ENCODE measurements around the gene RTTN.
"Not testable (repeated sequence)": the region's sequence is repeated elsewhere in the genome, so short reads cannot be mapped to it uniquely, and the experiment has no call there.

The RTTN gene

GRCh38 chr18:70205421-70206397, at the start of gene RTTN:
Gene RTTN, minus strand, starts transcription at chr18:70205687. Its CDS starts 29 bp downstream, at chr18:70205658.
- DNase-seq: peak; percentile 87 to 90

GRCh38 chr18:70250781-70251180, 45.3 kb upstream of the RTTN start:
- no peak for DNase-seq

- not testable (repeated sequence) for DNase-seq
Measured at GRCh38 chr18:70249861-70250260, 44.4 kb upstream of the RTTN start.

GRCh38 chr18:70249118-70249517, 43.6 kb upstream of the RTTN start:
- DNase-seq: no peak

GRCh38 chr18:70246061-70246466, 40.6 kb upstream of the RTTN start:
- no peak for DNase-seq

- DNase-seq: no peak
Measured at GRCh38 chr18:70243131-70243929, 37.8 kb upstream of the RTTN start.

- not testable (repeated sequence) for DNase-seq
Measured at GRCh38 chr18:70236921-70237320, 31.4 kb upstream of the RTTN start.

- DNase-seq: no peak
Measured at GRCh38 chr18:70235478-70235877, 30.0 kb upstream of the RTTN start.

- no peak for DNase-seq
Measured at GRCh38 chr18:70234667-70235459, 29.4 kb upstream of the RTTN start.

GRCh38 chr18:70233974-70234373, 28.5 kb upstream of the RTTN start:
- DNase-seq: no peak

GRCh38 chr18:70232261-70232660, 26.8 kb upstream of the RTTN start:
- no peak for DNase-seq

- DNase-seq: no peak
Measured at GRCh38 chr18:70229639-70230038, 24.2 kb upstream of the RTTN start.

- no peak for DNase-seq
Measured at GRCh38 chr18:70228536-70228935, 23.0 kb upstream of the RTTN start.

GRCh38 chr18:70227438-70227837, 22.0 kb upstream of the RTTN start:
- DNase-seq: no peak

- DNase-seq: no peak
Measured at GRCh38 chr18:70221915-70222278, 16.4 kb upstream of the RTTN start.

- DNase-seq: no peak
Measured at GRCh38 chr18:70221156-70221914, 15.8 kb upstream of the RTTN start.

GRCh38 chr18:70220628-70221027, 15.1 kb upstream of the RTTN start:
- no peak for DNase-seq

GRCh38 chr18:70219688-70220087, 14.2 kb upstream of the RTTN start:
- no peak for DNase-seq

- no peak for DNase-seq
Measured at GRCh38 chr18:70216788-70217187, 11.3 kb upstream of the RTTN start.

- no peak for DNase-seq
Measured at GRCh38 chr18:70207181-70207580, 1.7 kb upstream of the RTTN start.

GRCh38 chr18:70200286-70200685, 5.2 kb downstream of the RTTN start:
- no peak for DNase-seq

- DNase-seq: no peak
Measured at GRCh38 chr18:70197844-70198243, 7.6 kb downstream of the RTTN start.

All from stimulated activated CD4-positive, alpha-beta T cell treated with anti-CD3 and anti-CD28 coated beads, Interleukin-2, amount 100 ng/mL, for 48 hours (primary cell).